GM18505 (cell line): ENCODE measurements around the gene ARID1A.

Source experiments
- ATAC-seq: cut with Tn5 transposase; IDR thresholded peaks from one replicate; pipeline ENCODE4 v1.9.1; 2021; ENCODE audit not compliant: unreplicated experiment
- POLR2A ChIP-seq: IDR thresholded peaks from 4 replicates; pipeline ENCODE4 v1.6.1; 2011; ENCODE audit warnings: borderline replicate concordance; ENCODE audit not compliant: insufficient read depth, insufficient read length; ENCODE audit errors: extremely low read depth

ARID1A gene

DNA sequence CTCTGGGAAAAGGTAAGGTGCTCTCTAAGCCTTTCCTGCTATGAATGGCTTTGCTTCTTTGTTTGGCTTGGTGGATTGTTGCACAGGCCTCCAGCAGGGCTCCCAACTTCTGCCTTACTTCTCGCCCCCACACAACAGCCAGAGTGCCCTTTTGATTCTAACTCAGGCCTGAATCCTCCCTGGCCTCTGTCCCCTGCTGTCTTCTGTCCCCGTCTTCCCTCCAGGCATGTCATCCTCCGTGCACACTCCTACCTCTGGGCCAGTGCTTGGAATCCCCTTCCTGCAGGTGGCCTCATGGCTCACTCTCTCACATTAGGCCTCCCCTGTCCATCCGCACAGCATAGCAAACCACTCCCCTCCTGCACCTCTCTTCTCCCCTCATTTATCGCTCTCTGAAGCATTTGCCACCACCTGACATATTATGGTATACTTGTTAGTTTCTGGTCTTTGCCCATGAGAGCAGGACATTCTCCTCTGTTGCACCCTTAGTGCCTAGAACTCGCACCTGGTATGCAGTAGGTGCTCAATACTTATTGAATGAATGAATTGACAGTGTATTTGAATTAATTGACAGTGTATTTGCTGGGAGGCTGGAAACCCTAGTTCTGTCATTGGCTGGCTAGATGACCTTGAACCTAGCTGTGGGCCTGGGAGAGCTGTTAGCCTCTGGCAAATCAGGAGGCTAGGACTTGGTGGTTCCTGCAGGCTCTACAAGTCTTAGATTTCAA, 133.5 kb downstream of the ARID1A start:
- ATAC-seq = no peak
- TF ChIP-seq POLR2A = no peak

DNA sequence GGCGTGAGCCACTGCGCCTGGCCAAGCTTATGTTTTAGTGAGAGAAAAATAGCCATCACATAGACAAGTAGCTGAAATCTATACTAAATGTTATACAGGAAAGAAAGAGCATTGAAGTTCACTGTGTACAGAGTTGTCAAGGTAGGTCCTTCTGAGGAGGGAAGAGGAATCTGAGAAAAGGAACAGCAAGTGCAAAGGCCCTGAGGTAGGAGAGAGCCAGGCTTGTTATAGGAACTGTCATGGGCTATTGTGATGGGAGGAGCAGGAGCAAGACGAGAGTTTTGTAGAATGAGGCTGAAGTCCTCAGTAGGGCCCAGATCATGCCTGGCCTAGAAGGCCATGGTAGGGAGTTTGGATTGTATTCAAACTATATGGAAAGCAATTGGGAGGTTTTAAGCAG, 135.2 kb downstream of the ARID1A start:
- TF ChIP-seq POLR2A = no peak
- ATAC-seq = no peak
